MM.1S (cell line): ENCODE data around the gene SYTL3.

Experiments
- DNase-seq: peaks from one replicate; pipeline ENCODE4 v3.0.0-alpha.2; 2015
- H2AFZ ChIP-seq: fragments of 300-600 bp; sonication (generic); 2 replicates; pipeline ENCODE4 v1.6.0; 2016; ENCODE audit warnings: antibody characterized with exemption, low read length
- H3F3A ChIP-seq: fragments of 300-600 bp; sonication (generic); 2 replicates; pipeline ENCODE4 v1.6.1; 2016; ENCODE audit warnings: mild to moderate bottlenecking, antibody characterized with exemption, low read length, moderate library complexity, mixed read lengths; ENCODE audit not compliant: insufficient read depth
- H3K27ac ChIP-seq: fragments of 300-600 bp; sonication (generic); 2 replicates; pipeline ENCODE4 v1.5.1; 2016; ENCODE audit warnings: mild to moderate bottlenecking, low read length
- H3K27me3 ChIP-seq: fragments of 300-600 bp; sonication (generic); replicated peaks from 2 replicates; pipeline ENCODE4 v1.6.0; 2016; ENCODE audit warnings: low read length; ENCODE audit not compliant: insufficient read depth
- H3K36me3 ChIP-seq: fragments of 300-600 bp; sonication (generic); replicated peaks from 2 replicates; pipeline ENCODE4 v1.6.1; 2016; ENCODE audit warnings: mild to moderate bottlenecking, low read length, mixed read lengths; ENCODE audit not compliant: insufficient read depth
- H3K4me1 ChIP-seq: fragments of 300-600 bp; sonication (generic); 2 replicates; pipeline ENCODE4 v1.6.1; 2016; ENCODE audit warnings: low read length, mixed read lengths
- H3K4me2 ChIP-seq: fragments of 300-600 bp; sonication (generic); 2 replicates; pipeline ENCODE4 v1.6.0; 2016; ENCODE audit warnings: low read depth, low read length
- H3K4me3 ChIP-seq: fragments of 300-600 bp; sonication (generic); 2 replicates; pipeline ENCODE4 v1.5.1; 2016; ENCODE audit warnings: low read length, mixed read lengths
- H3K79me2 ChIP-seq: fragments of 300-600 bp; sonication (generic); 2 replicates; pipeline ENCODE4 v1.6.1; 2016; ENCODE audit warnings: mixed run types, low read length, mixed read lengths
- H3K9ac ChIP-seq: fragments of 300-600 bp; sonication (generic); 2 replicates; pipeline ENCODE4 v1.6.1; 2016; ENCODE audit warnings: low read length, mixed read lengths
- H3K9me2 ChIP-seq: fragments of 300-600 bp; sonication (generic); replicated peaks from 2 replicates; pipeline ENCODE4 v1.6.1; 2016; ENCODE audit warnings: mild to moderate bottlenecking, low read length, mixed read lengths; ENCODE audit not compliant: insufficient read depth
- H3K9me3 ChIP-seq: fragments of 300-600 bp; sonication (generic); replicated peaks from 2 replicates; pipeline ENCODE4 v1.6.1; 2016; ENCODE audit warnings: mild to moderate bottlenecking, low read length, mixed read lengths; ENCODE audit not compliant: insufficient read depth
- H4K20me1 ChIP-seq: fragments of 300-600 bp; sonication (generic); 2 replicates; pipeline ENCODE4 v1.6.1; 2016; ENCODE audit warnings: mild to moderate bottlenecking, low read length, moderate library complexity, mixed read lengths; ENCODE audit not compliant: insufficient read depth
- EZH2 ChIP-seq: fragments of 300-600 bp; sonication (generic); optimal IDR thresholded peaks from 2 replicates; pipeline ENCODE3; 2017; ENCODE audit warnings: low read depth, mild to moderate bottlenecking, antibody characterized with exemption, low read length, mixed read lengths
- EZH2phosphoT487 ChIP-seq: fragments of 300-600 bp; sonication (generic); IDR thresholded peaks from 2 replicates; pipeline ENCODE4 v1.6.1; 2018; ENCODE audit warnings: antibody characterized with exemption, low read length
- TF ChIP-seq, protein P1 (sequence below): fragments of 300-600 bp; sonication (generic); IDR thresholded peaks from 2 replicates; pipeline ENCODE4 v1.5.1; 2016; ENCODE audit warnings: antibody characterized with exemption, low read length, mixed read lengths

The SYTL3 gene

DNA sequence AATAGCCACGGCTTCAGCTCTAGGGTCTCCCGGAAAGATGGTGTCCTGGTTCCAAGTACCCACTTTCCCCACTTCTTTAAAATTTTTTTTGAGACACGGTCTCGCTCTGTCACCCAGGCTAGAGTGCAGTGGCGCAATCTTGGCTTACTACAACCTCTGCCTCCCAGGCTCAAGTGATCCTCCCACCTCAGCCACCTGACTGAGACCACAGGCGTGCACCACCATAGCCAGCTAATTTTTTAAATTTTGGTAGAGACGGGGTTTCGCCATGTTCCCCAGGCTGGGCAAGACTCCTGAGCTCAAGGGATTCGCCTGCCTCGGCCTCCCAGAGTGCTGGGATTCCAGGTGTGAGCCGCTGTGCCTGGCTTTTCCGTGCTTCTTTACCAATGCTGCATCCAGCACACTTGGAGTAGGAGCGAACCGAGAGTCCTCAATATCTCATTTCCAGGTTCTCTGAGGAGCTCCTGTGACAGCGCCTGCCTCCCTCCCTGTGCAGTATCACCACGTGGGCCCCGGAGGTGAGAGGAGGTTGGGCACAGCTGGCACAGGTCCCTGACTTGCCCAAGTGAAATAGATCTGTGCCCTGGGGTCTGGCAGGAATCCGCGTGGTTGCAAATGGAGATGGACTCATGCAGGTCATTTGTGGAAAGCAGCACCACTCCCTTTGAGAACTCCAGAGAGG is 132.0 kb downstream of the SYTL3 start:
- Histone ChIP-seq H3K9me2 (no peaks in the 10 kb centered on the region), H3K9me3 (no peaks in the 10 kb centered on the region), H4K20me1 (no peaks in the 10 kb centered on the region), H3K4me3 (no peak overlapping the region), H3K79me2 (peaks cover 36% of the 10 kb centered on the region), H3K36me3 (no peaks in the 10 kb centered on the region), H3K27ac (no peak overlapping the region), H3F3A (no peaks in the 10 kb centered on the region), H2AFZ (no peak overlapping the region), H3K4me1 (no peaks in the 10 kb centered on the region), H3K27me3 (no peaks in the 10 kb centered on the region), H3K4me2 (no peak overlapping the region), H3K9ac (no peak overlapping the region)
- DNase-seq, result no peak
- no peak for TF ChIP-seq EZH2
- TF ChIP-seq, protein P1, sequence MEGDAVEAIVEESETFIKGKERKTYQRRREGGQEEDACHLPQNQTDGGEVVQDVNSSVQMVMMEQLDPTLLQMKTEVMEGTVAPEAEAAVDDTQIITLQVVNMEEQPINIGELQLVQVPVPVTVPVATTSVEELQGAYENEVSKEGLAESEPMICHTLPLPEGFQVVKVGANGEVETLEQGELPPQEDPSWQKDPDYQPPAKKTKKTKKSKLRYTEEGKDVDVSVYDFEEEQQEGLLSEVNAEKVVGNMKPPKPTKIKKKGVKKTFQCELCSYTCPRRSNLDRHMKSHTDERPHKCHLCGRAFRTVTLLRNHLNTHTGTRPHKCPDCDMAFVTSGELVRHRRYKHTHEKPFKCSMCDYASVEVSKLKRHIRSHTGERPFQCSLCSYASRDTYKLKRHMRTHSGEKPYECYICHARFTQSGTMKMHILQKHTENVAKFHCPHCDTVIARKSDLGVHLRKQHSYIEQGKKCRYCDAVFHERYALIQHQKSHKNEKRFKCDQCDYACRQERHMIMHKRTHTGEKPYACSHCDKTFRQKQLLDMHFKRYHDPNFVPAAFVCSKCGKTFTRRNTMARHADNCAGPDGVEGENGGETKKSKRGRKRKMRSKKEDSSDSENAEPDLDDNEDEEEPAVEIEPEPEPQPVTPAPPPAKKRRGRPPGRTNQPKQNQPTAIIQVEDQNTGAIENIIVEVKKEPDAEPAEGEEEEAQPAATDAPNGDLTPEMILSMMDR, result no peak
- no peak for TF ChIP-seq EZH2phosphoT487

DNA sequence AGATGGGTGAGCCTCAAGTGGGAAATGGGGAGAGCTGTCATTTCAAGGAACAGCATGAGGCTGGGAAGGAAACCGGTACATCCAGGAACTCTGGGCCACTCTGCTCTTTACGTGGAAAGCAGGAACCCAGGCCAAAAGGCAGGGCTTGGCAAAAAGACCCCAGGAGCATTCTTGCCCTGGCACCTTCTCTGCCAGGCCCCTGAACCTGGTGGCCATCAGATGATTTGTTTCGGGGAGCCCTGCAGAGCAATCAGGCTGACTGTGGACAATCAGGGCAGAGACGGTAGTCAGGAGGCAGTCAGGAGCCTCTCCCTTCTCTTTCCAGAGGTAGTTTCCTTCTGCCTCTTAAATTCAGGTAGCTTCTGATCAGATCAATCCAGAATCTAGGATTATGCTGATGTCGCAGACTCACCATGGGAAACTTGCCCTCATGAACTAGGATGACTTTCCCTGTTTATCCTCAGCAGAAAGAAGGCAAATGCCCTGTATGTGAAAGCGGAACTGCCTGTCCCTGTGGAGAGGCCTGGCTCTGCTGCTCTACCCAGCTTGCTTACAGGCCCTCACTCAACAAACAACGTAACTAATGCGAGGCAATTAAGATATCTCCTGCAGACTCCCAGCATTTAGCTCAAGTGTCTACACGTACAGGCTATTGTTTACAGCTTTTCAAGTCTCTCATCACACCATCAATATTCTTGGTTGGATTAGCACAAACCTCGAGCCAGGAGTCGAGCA is 132.7 kb downstream of the SYTL3 start:
- Histone ChIP-seq H3K27me3 (no peaks in the 10 kb centered on the region), H3K36me3 (no peaks in the 10 kb centered on the region), H4K20me1 (no peaks in the 10 kb centered on the region), H3K4me2 (no peak overlapping the region), H3K79me2 (peaks cover 38% of the 10 kb centered on the region), H3K4me3 (no peak overlapping the region), H3K9me3 (no peaks in the 10 kb centered on the region), H3K27ac (no peak overlapping the region), H3K4me1 (no peaks in the 10 kb centered on the region), H3K9me2 (no peaks in the 10 kb centered on the region), H3K9ac (no peak overlapping the region), H3F3A (no peaks in the 10 kb centered on the region), H2AFZ (no peak overlapping the region)
- TF ChIP-seq, protein P1, result no peak
- TF ChIP-seq EZH2phosphoT487 (no peak), EZH2 (no peak)
- DNase-seq, result no peak

DNA sequence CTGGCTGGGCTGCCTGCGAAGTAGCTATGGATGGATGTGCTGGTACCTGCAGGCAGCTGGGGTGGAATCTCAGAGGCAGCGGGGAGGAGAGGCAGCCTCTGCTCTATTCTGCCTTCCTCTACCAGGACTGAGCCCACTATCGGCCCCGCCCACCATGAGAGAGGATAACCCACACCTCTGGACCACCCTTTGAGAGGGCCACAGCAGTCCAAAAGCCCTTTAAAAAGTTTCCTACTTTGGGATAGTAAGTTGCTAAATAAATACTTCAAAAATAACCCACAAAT is 133.3 kb downstream of the SYTL3 start:
- H4K20me1 ChIP-seq, result no peaks in the 10 kb centered on the region

More for the DNA sequence above, 133.3 kb downstream of the SYTL3 start:
- Histone ChIP-seq H2AFZ (no peak overlapping the region), H3K4me3 (no peak overlapping the region), H3K79me2 (peaks cover 38% of the 10 kb centered on the region), H3K4me1 (no peaks in the 10 kb centered on the region), H3K9me3 (no peaks in the 10 kb centered on the region), H3K27ac (no peak overlapping the region), H3K9me2 (no peaks in the 10 kb centered on the region), H3K27me3 (no peaks in the 10 kb centered on the region), H3K4me2 (no peak overlapping the region), H3K9ac (no peak overlapping the region), H3K36me3 (no peaks in the 10 kb centered on the region), H3F3A (no peaks in the 10 kb centered on the region)
- no peak for TF ChIP-seq EZH2phosphoT487
- TF ChIP-seq EZH2, result no peak
- TF ChIP-seq, protein P1, result no peak
- no peak for DNase-seq
